Activated B cell treated with CpG ODN at 0.5 μM for 24 hours (primary cell): ENCODE results near the gene LRRC4C. TPM values are rescaled to one million over a fixed set of nuclear protein-coding genes. Genes with fewer than 3 reads are reported as not detected.

ENCODE experiments used
- ATAC-seq: fragments of 200-7000 bp; cut with Tn5 transposase; one replicate; pipeline ENCODE4 v1.10.0; 2021; ENCODE audit warnings: low read depth, mild to moderate bottlenecking, moderate library complexity
- CTCF ChIA-PET: fragments of 350-600 bp; sonication (Branson Sonifier 250); formaldehyde crosslinking; loops from one replicate; lab custom pipeline; 2021; ENCODE audit warnings: antibody characterized with exemption; lab: Charles Lee
- POLR2A ChIA-PET: fragments of 350-600 bp; sonication (Branson Sonifier 250); formaldehyde crosslinking; loops from one replicate; lab custom pipeline; 2021; ENCODE audit warnings: antibody characterized with exemption; lab: Charles Lee
- DNase-seq: peaks from one replicate; pipeline ENCODE4 v3.0.0; 2022
- H3K27ac Mint-ChIP-seq: one replicate; pipeline ENCODE4 v1.8.0; 2020; ENCODE audit warnings: mixed read lengths
- H3K27me3 Mint-ChIP-seq: one replicate; pipeline ENCODE4 v1.8.0; 2021; ENCODE audit warnings: mixed read lengths
- H3K36me3 Mint-ChIP-seq: one replicate; pipeline ENCODE4 v1.8.0; 2021; ENCODE audit warnings: low read depth, mixed read lengths
- H3K4me1 Mint-ChIP-seq: one replicate; pipeline ENCODE4 v1.8.0; 2021; ENCODE audit warnings: mixed read lengths
- H3K4me3 Mint-ChIP-seq: one replicate; pipeline ENCODE4 v1.8.0; 2020; ENCODE audit warnings: mild to moderate bottlenecking, mixed read lengths
- H3K9me3 Mint-ChIP-seq: one replicate; pipeline ENCODE4 v1.8.0; 2020; ENCODE audit warnings: mixed read lengths
- CTCF ChIP-seq: fragments of 200-600 bp; IDR thresholded peaks from one replicate; pipeline ENCODE4 v1.8.0; 2022; ENCODE audit warnings: antibody characterized with exemption, mild to moderate bottlenecking
- intact Hi-C: fragments of 100-400 bp; cut with micrococcal nuclease; formaldehyde crosslinking; loops from one replicate; pipeline ENCODE4 v1.15.1; 2024
- total RNA-seq: library from RNA; stranded (reverse); gene quantifications from 2 replicates; pipeline ENCODE4 v1.2.3, GENCODE V29; 2022

LRRC4C gene
- total RNA-seq, 1 donor from 2014 or later, result not detected

- Mint-ChIP-seq H3K27me3 (no peaks in the 10 kb centered on the region), H3K4me1 (no peaks in the 10 kb centered on the region), H3K9me3 (peaks cover 8% of the 10 kb centered on the region), H3K27ac (no peak overlapping the region), H3K4me3 (no peak overlapping the region), H3K36me3 (no peaks in the 10 kb centered on the region)
- intact Hi-C loops, result no loop called here
- ChIA-PET POLR2A (no interaction called here), CTCF (no interaction called here)
- no peak for TF ChIP-seq CTCF
- DNase-seq (no peak), ATAC-seq (no peak)
Measured at GRCh38 chr11:41058138-41058537, 401.3 kb downstream of the LRRC4C start.

GRCh38 chr11:41056892-41057569, 402.4 kb downstream of the LRRC4C start:
- H3K36me3 Mint-ChIP-seq, result no peaks in the 10 kb centered on the region
- ChIA-PET POLR2A (no interaction called here), CTCF (no interaction called here)
- intact Hi-C loops, result no loop called here
- H3K27ac Mint-ChIP-seq, result no peak overlapping the region
- DNase-seq (no peak), ATAC-seq (no peak)
- no peaks in the 10 kb centered on the region for H3K4me1 Mint-ChIP-seq
- peaks cover 8% of the 10 kb centered on the region for H3K9me3 Mint-ChIP-seq
- no peak overlapping the region for H3K4me3 Mint-ChIP-seq
- no peaks in the 10 kb centered on the region for H3K27me3 Mint-ChIP-seq
- no peak for TF ChIP-seq CTCF

- H3K27me3 Mint-ChIP-seq, result no peaks in the 10 kb centered on the region
- ChIA-PET POLR2A (no interaction called here), CTCF (no interaction called here)
- DNase-seq (no peak), ATAC-seq (no peak)
- no peaks in the 10 kb centered on the region for H3K36me3 Mint-ChIP-seq
- intact Hi-C loops, result no loop called here
- no peak overlapping the region for H3K4me3 Mint-ChIP-seq
- peaks cover 8% of the 10 kb centered on the region for H3K9me3 Mint-ChIP-seq
- no peak overlapping the region for H3K27ac Mint-ChIP-seq
- no peaks in the 10 kb centered on the region for H3K4me1 Mint-ChIP-seq
- no peak for TF ChIP-seq CTCF
Measured at GRCh38 chr11:41053894-41054293, 405.6 kb downstream of the LRRC4C start.

GRCh38 chr11:41051919-41052635, 407.4 kb downstream of the LRRC4C start:
- TF ChIP-seq CTCF, result no peak
- H3K36me3 Mint-ChIP-seq, result no peaks in the 10 kb centered on the region
- H3K9me3 Mint-ChIP-seq, result peaks cover 4% of the 10 kb centered on the region
- DNase-seq (no peak), ATAC-seq (no peak)
- H3K4me1 Mint-ChIP-seq, result no peaks in the 10 kb centered on the region
- ChIA-PET POLR2A (no interaction called here), CTCF (no interaction called here)
- intact Hi-C loops, result no loop called here
- no peaks in the 10 kb centered on the region for H3K27me3 Mint-ChIP-seq
- no peak overlapping the region for H3K4me3 Mint-ChIP-seq
- no peak overlapping the region for H3K27ac Mint-ChIP-seq

GRCh38 chr11:41050791-41051190, 408.7 kb downstream of the LRRC4C start:
- intact Hi-C loops, result no loop called here
- no peak for DNase-seq
- no peaks in the 10 kb centered on the region for H3K27me3 Mint-ChIP-seq
- H3K4me3 Mint-ChIP-seq, result no peak overlapping the region
- POLR2A ChIA-PET, result no interaction called here
- H3K36me3 Mint-ChIP-seq, result no peaks in the 10 kb centered on the region
- CTCF ChIA-PET, result no interaction called here
- no peak for ATAC-seq
- no peaks in the 10 kb centered on the region for H3K4me1 Mint-ChIP-seq
- no peak overlapping the region for H3K27ac Mint-ChIP-seq
- H3K9me3 Mint-ChIP-seq, result peaks cover 2% of the 10 kb centered on the region
- TF ChIP-seq CTCF, result no peak
